ENCODE results near the gene KCNQ2.

KCNQ2 gene

GRCh38 chr20:63365601-63366389, 106.7 kb downstream of the KCNQ2 start:
- DNase-seq, result no peak

DNA sequence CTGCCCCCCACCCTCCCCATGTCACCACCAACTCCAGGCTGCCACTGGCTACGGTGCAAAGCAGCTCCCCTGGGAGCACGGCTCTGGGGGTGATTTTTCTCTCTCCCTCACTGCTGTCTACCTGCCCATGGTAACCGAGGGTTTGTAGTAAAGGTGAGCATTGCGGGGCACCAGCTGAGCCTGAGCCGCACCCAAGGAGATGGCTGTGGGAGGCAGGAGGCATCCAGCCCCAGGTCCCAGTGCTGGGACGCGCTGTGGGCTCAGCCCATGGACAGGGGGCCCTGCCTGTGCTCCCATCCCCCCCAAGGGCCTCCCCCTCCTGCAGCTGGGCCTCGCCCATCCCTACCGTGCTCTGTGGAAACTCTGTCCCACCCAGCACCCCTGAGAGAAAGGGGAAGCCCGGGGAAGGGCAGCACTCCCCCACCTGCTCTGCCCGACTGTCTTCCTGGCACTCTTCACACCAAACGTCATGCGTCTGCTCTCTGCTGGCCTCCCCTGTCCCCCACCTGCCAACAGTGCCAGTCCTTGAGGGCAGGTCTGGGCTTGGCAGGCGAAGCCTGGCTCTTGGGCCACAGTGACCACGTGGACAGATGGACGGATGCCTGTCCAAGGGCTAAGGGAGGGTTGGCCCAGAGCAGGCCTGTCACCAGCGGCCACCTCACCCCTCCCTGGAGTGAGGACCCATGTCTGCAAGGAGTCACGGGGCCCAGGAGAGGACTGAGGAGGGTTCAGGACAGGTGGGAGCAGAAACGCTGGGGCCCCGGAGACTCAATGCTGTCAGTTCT, 107.5 kb downstream of the KCNQ2 start:
- DNase-seq, result no peak

DNA sequence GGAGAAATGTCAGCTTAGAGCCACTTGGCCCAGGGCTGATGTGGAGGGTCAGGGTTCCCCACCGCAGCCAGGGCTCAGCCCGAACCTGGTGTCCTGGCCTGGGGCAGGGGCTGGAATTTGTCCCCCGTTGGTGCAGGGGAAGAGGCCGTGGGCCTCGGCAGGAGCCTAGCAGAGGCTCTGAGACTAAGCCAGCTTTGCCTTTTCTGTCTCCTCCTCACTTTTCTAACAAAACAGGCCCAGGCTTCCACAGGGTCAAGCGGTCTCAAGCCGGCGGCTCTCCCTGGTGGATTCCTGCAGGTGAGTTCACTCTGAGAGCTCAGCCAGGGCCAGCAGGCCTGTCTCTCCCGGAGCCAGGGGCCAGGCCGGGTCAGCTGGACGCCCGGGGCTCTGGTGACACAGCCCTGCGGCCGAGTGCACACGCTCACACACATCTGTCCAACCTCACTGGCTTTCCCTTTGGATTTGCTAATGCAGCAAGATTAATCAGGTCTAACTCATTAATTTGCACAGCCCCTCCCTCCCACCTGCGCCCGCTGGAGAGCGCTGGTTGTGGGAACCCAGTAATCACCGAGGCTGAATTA, 108.4 kb downstream of the KCNQ2 start:
- no peak for DNase-seq

- DNase-seq, result no peak
These were observed 109.2 kb downstream of the KCNQ2 start for GRCh38 chr20:63363013-63363957.

GRCh38 chr20:63362436-63363009, 109.9 kb downstream of the KCNQ2 start:
- DNase-seq, result no peak

GRCh38 chr20:63361519-63362435, 110.7 kb downstream of the KCNQ2 start:
- no peak for DNase-seq

GRCh38 chr20:63360850-63361518, 111.5 kb downstream of the KCNQ2 start, which contains the start of gene CHRNA4:
Gene CHRNA4 (minus strand): TSS chr20:63361349. CDS start chr20:63361165, 184 bp downstream.
- no peak for DNase-seq

DNA sequence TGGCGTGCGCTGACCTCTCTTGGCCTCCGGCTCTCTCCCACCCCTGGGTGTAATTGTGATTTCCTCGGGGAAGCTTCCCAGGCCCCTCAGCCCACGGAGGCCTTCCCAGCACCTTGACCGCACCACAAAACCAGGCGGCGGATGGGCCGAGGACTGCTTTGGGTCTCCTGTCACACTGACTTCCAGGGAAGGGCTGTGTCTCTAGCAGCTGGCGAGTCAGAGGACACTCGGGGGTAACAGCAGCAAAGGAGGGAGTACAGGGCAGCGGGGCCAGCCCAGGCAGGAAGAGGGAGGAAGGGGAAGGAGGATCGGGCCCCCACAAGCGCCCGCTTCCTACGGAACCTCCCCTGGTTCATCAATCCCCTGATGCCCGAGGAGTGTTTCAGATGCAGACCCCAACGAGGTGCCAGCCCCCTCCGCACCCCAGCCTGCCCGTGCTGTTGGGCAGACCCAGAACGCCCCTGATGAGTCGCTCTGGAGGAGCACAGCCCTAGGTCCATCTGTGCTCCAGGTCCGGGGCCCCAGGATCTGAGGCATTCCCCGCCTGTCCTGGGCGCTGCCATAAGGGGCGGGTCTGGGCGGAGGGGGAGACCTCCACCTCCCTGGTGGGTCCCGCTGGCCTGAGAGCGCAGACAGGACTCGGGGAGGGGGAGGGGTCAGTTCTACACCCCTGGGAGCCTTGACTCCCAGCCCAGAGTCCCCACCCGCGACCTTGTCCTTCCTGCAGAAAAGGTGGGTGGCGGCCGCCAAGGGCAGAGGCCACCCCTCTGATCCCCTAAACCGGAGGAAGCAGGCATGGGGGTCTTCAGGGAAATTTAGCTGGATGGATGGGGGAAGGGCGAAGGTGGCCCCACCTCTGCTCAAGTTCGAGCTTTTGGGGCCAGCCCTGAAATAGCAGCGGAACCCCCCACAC, 112.3 kb downstream of the KCNQ2 start:
- no peak for DNase-seq

DNA sequence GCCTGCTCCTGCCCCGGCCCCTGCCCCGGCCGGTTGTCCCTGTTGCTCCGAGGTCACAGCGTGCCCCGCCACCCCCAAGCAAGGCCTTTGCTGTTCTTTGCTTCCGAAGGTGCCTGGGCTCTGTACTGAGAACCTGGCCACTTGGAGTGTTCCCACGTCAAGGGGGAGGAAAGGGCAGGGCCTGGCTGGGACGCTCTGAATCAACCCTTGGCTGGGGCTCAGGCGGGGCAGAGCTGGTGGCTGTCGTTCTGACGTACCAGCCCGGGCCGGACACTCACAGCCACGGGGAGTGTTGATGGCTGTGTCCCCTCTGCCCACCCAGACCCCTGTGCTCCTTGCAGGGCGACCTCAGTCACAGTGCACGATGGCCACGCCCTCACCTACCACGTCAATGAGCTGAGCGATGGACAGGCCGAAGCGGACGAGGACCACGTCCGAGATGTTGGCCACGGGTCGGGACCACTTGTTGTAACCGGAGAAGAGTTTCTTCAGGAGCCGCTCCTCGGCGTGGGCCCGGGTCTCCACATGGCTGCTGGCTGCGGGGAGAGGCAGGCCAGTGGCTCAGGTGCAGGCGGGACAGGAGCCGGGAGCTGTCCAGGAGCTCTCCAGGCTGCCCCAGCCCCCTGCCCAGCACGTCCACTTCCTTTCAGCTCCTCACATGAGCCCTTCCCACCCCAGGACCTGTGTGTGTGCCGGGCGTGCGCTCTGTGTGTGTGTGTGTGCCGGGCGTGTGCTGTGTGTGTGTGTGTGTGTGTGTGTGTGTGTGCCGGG, 113.1 kb downstream of the KCNQ2 start:
- no peak for DNase-seq

DNA sequence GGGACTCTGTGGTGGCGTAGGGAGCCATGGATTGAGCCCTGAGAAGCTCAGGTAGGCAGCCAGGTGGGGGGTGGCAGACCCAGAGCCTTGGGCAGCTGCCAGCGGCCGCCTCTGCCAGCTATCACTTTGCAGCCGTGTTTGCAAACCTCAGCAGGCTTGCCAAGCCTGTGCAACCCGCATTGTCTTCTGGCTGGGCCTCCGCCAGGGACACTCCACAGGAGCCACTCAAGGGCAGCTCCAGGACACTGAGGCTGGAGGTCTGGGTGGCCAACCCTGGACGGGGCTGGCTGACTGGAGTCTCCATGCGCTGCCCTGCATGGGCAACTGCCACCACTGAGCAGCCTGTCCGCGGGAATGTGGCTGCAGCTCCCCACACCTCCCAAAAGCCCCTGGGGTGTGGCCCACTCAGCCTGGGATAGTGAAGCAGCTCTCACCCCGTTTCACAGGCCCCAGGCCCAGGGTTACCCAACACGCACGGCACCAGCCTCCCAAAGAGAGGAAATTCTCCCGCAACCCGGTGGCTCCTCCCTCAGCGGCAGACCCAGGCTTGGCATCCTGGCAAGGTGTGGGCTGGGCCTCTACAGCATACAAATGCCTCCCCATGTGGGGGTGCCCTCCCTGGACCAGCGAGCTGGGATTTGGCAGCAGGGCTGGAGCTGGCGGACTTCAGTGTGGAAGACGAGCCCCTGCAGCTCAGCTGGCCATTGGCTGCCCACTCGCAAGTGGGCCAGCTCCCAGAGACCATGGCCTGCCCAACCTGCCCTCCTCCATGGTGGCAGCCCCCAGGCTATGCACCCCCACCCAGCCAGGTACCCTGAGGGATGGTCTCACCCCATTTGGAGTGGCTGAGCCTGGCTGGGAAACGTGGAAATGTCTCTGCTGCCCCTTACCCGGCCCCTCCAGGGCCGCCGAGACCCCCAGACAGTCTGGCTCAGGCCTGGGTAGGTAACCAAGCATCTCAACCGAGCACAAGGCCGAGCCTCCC, 114.2 kb downstream of the KCNQ2 start:
- DNase-seq, result no peak

GRCh38 chr20:63356931-63357879, 115.2 kb downstream of the KCNQ2 start:
- DNase-seq, result no peak

- no peak for DNase-seq
These were observed 115.9 kb downstream of the KCNQ2 start for GRCh38 chr20:63356511-63356910.

GRCh38 chr20:63355781-63356295, 116.6 kb downstream of the KCNQ2 start:
- no peak for DNase-seq

DNA sequence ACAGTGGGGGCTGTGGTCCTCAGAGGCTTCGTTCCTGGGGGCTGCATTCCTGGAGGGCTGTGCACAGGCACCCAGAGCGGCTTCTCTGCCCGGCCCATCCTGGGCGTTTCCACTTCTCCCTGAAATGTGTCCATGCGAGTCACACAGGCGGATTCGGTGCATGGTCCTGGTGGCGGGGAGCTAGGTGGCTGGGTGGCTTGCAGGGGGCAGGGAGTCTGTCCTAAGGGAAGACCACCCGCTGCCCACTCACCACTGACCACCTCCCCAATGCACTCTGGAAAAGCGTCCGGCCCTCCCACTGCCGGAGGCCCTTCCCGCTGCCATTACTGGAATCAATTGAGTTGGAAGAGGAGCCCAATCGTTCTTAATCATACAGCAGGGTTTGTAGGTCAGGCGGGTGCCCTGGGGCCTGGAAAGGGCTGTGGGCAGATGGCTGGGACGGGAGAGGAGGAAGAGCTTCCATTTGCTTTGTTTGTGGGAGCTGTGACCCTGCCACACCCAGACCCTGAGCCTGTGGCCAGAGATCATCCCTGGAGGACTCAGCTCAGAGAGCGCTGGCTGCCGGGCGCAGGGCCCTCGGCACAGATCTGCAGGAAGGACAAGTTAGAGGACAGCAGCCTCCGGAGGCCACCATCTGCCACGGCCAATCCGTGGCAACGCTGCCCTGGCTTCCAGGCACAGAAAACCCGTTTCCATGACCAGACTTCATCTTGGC, 117.7 kb downstream of the KCNQ2 start:
- no peak for DNase-seq

- DNase-seq, result no peak
These were observed 119.6 kb downstream of the KCNQ2 start for GRCh38 chr20:63352811-63353221.

All from right forelimb (tissue), 1 donor.